Measurements from ENCODE around the gene ACTA2. TPM values are rescaled to one million over a fixed set of nuclear protein-coding genes. Genes with fewer than 3 reads are reported as not detected.

ACTA2 gene
- total RNA-seq, 1 donor from 2014 or later, result 126 TPM

DNA sequence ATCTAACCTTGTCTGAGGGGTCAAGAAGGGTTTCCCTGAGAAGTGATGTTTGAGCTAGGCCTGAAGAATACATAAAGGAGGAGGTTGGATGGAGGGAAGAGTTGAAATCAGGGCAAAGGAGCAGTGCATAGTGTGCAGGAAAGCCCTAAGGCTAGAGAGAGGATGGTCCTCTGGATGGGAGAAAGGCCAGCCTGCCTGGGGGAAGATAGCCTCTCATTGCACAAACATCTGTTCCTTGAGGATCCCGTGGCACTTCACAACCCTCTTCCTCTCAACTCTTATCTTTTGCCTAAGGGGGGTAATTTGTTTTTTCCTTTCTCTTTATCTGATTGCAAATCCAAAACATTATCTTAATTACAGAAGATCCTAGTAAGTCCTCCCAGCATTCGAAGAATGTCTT, 36.8 kb downstream of the ACTA2 start:
- DNase-seq (ENCODE audit: low spot score in 2 of 2, unreplicated experiment in 2 of 2), result no peak
- H3K4me3 Mint-ChIP-seq, result no peak overlapping the region
- no peaks in the 10 kb centered on the region for H3K27me3 Mint-ChIP-seq (ENCODE audit: low read depth)
- no peaks in the 10 kb centered on the region for H3K36me3 Mint-ChIP-seq
- H3K9me3 Mint-ChIP-seq, result no peaks in the 10 kb centered on the region
- TF ChIP-seq, protein P1, sequence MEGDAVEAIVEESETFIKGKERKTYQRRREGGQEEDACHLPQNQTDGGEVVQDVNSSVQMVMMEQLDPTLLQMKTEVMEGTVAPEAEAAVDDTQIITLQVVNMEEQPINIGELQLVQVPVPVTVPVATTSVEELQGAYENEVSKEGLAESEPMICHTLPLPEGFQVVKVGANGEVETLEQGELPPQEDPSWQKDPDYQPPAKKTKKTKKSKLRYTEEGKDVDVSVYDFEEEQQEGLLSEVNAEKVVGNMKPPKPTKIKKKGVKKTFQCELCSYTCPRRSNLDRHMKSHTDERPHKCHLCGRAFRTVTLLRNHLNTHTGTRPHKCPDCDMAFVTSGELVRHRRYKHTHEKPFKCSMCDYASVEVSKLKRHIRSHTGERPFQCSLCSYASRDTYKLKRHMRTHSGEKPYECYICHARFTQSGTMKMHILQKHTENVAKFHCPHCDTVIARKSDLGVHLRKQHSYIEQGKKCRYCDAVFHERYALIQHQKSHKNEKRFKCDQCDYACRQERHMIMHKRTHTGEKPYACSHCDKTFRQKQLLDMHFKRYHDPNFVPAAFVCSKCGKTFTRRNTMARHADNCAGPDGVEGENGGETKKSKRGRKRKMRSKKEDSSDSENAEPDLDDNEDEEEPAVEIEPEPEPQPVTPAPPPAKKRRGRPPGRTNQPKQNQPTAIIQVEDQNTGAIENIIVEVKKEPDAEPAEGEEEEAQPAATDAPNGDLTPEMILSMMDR (IDR thresholded peaks at IDR 0.05; ENCODE audit: unreplicated experiment), result no peak
- H3K4me1 Mint-ChIP-seq, result peaks cover 46% of the 10 kb centered on the region
- peak overlapping the region; percentile 59 for H3K27ac Mint-ChIP-seq

DNA sequence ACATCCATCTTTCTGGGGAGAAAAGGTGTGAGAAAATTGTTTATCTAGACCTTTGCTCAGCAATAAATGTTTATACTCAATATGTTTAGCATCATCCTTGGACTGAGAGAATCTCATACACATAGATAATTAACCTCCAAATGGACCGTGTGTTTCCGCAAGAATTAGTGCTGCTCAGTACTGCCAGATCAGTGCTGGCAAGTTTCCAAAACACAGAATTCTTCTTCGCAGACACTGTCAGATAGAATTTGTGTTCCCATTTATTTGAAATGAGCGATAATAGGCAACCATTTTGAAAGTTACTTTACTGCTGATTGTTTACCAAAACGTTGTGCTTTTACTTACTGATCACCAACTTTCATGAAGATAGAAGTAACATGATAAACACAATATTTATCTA, 38.8 kb downstream of the ACTA2 start:
- TF ChIP-seq, protein P1 (IDR thresholded peaks at IDR 0.05; ENCODE audit: unreplicated experiment), result no peak
- Mint-ChIP-seq H3K27me3 (ENCODE audit: low read depth) (no peaks in the 10 kb centered on the region), H3K4me1 (peaks cover 36% of the 10 kb centered on the region), H3K27ac (peak overlapping the region; percentile 55), H3K4me3 (no peak overlapping the region), H3K36me3 (no peaks in the 10 kb centered on the region), H3K9me3 (no peaks in the 10 kb centered on the region)
- DNase-seq (ENCODE audit: low spot score in 2 of 2, unreplicated experiment in 2 of 2), result no peak

DNA sequence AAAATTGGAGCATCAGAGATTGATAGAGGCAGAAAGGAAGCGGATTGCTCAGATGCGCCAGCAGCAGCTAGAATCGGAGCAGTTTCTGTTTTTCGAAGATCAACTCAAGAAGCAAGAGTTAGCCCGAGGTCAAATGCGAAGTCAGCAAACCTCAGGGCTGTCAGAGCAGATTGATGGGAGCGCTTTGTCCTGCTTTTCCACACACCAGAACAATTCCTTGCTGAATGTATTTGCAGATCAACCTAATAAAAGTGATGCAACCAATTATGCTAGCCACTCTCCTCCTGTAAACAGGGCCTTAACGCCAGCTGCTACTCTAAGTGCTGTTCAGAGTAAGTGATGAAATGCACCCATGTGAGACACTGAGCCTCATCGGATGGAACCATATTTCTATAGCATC, 39.4 kb downstream of the ACTA2 start:
- DNase-seq (ENCODE audit: low spot score in 2 of 2, unreplicated experiment in 2 of 2), result no peak
- H3K36me3 Mint-ChIP-seq, result no peaks in the 10 kb centered on the region
- H3K4me3 Mint-ChIP-seq, result peak overlapping the region; percentile 5
- H3K9me3 Mint-ChIP-seq, result no peaks in the 10 kb centered on the region
- TF ChIP-seq, protein P1 (IDR thresholded peaks at IDR 0.05; ENCODE audit: unreplicated experiment), result no peak
- H3K27ac Mint-ChIP-seq, result peak overlapping the region; percentile 32
- H3K27me3 Mint-ChIP-seq (ENCODE audit: low read depth), result no peaks in the 10 kb centered on the region
- peaks cover 36% of the 10 kb centered on the region for H3K4me1 Mint-ChIP-seq

DNA sequence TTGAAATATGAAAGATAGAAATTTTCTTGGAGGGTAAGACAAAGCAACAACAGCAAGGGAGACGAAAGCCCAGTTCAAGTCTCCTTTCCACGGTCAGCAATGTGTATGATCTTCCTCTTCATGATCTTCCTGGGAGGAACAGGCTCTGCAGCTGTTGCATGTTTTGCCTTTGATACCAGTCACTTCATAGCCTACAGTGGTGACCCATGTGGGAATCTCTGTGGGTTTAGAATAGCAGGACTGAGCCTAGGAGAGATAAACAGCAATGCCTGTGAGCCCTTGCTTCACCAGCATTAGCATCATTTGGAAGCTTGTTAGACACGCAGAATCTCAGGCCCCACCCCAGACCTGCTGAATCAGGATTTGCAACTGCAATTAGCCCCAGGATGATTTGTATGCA, 40.7 kb downstream of the ACTA2 start:
- peaks cover 36% of the 10 kb centered on the region for H3K4me1 Mint-ChIP-seq
- TF ChIP-seq, protein P1 (IDR thresholded peaks at IDR 0.05; ENCODE audit: unreplicated experiment), result no peak
- H3K27ac Mint-ChIP-seq, result no peak overlapping the region
- H3K27me3 Mint-ChIP-seq (ENCODE audit: low read depth), result no peaks in the 10 kb centered on the region
- H3K9me3 Mint-ChIP-seq, result no peaks in the 10 kb centered on the region
- H3K36me3 Mint-ChIP-seq, result no peaks in the 10 kb centered on the region
- DNase-seq (ENCODE audit: low spot score in 2 of 2, unreplicated experiment in 2 of 2), result no peak
- H3K4me3 Mint-ChIP-seq, result no peak overlapping the region

DNA sequence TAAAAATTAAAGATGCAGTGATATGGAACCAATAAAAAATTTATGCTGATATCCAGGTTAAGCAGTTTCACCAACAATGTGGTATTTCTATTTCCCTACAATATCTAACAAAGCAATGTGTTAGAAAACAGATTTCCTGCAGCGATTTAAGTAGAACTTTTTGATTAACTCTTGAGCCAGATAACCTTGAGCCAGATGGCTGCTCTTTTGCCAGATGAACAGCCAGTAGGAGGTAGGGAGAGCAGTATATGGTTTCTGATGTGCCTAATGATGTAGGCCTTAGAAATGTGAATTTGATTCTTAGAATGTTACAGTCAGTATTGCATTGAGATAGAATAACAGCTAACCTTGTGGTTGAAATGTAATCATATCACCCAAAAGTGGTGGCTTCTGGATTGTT, 41.5 kb downstream of the ACTA2 start:
- Mint-ChIP-seq H3K4me3 (no peak overlapping the region), H3K9me3 (no peaks in the 10 kb centered on the region), H3K27ac (no peak overlapping the region), H3K4me1 (peaks cover 31% of the 10 kb centered on the region), H3K27me3 (ENCODE audit: low read depth) (no peaks in the 10 kb centered on the region), H3K36me3 (no peaks in the 10 kb centered on the region)
- TF ChIP-seq, protein P1 (IDR thresholded peaks at IDR 0.05; ENCODE audit: unreplicated experiment), result no peak
- no peak for DNase-seq (ENCODE audit: low spot score in 2 of 2, unreplicated experiment in 2 of 2)

DNA sequence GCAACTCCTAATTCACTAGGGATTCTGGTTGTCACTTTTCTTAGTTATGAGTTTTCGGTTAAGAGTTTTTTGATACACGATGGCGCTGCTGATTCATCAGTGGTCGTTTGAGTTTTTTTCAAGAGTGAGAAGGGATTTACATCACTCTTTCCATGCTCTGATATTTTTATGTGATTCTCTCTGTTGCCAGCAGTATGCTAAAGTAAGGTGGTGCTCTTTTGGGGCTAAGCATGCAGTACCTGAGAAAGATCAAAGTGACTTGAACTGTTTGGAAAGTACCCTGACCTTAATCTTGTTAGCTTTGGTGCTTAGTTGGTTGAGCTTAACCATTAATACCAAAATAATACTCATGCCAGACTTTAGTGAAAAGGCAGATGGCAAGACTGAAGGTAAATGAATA, 44.4 kb downstream of the ACTA2 start:
- DNase-seq (ENCODE audit: low spot score in 2 of 2, unreplicated experiment in 2 of 2), result no peak
- TF ChIP-seq, protein P1 (IDR thresholded peaks at IDR 0.05; ENCODE audit: unreplicated experiment), result no peak
- Mint-ChIP-seq H3K27me3 (ENCODE audit: low read depth) (no peaks in the 10 kb centered on the region), H3K9me3 (no peaks in the 10 kb centered on the region), H3K27ac (no peak overlapping the region), H3K36me3 (peaks cover 3% of the 10 kb centered on the region), H3K4me3 (no peak overlapping the region), H3K4me1 (peaks cover 8% of the 10 kb centered on the region)

All from mesothelial cell of epicardium (in vitro differentiated cells).